Mammary epithelial cell (primary cell): ENCODE results near the gene ERP27.

Experiments used
- EZH2 ChIP-seq: IDR thresholded peaks from 2 replicates; pipeline ENCODE4 v1.6.1; 2012; ENCODE audit warnings: low read length, inconsistent platforms, borderline replicate concordance
- TF ChIP-seq, protein P1 (sequence below), 2 donors: IDR thresholded peaks in 1 of 2; conservative IDR thresholded peaks in 1 of 2; 2 replicates each; pipeline ENCODE4 v1.5.1; 2011 to 2012; ENCODE audit warnings: inconsistent platforms in 2 of 2, low read length in 2 of 2, mild to moderate bottlenecking in 2 of 2, control low read depth in 1 of 2, low read depth in 1 of 2; ENCODE audit not compliant: insufficient read depth in 1 of 2; ENCODE audit errors: extremely low read depth in 1 of 2

DNA sequence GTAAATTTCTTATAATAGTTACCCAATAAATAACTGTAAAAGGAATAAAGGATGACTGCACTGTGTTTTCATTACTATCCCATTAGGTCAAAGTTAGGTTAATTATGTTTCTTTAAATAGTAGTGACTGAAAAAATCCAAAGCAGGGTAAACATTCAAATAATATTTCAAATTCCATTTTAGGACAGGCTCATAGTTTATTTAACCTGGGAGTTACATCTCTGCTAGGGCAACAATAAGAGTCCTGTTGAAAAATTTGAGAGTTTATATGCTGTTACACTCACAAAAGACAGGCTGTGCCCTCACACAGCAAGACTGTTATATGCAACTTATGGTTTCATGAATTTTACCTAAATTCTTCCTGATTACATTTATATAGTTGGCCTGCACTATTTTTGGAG lies 8.0 kb downstream of the ERP27 start:
- TF ChIP-seq, protein P1, sequence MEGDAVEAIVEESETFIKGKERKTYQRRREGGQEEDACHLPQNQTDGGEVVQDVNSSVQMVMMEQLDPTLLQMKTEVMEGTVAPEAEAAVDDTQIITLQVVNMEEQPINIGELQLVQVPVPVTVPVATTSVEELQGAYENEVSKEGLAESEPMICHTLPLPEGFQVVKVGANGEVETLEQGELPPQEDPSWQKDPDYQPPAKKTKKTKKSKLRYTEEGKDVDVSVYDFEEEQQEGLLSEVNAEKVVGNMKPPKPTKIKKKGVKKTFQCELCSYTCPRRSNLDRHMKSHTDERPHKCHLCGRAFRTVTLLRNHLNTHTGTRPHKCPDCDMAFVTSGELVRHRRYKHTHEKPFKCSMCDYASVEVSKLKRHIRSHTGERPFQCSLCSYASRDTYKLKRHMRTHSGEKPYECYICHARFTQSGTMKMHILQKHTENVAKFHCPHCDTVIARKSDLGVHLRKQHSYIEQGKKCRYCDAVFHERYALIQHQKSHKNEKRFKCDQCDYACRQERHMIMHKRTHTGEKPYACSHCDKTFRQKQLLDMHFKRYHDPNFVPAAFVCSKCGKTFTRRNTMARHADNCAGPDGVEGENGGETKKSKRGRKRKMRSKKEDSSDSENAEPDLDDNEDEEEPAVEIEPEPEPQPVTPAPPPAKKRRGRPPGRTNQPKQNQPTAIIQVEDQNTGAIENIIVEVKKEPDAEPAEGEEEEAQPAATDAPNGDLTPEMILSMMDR (conservative IDR thresholded peaks at IDR 0.05 in 1 of 2, IDR thresholded peaks at IDR 0.05 in 1 of 2; ENCODE audit: extremely low read depth in 1 of 2, insufficient read depth in 1 of 2, low read depth in 1 of 2, low read length in 2 of 2), result no peak
- TF ChIP-seq EZH2, result no peak
